Adrenal gland (tissue), 5 donors: ENCODE results near the gene CWC15.

ENCODE experiments used
- POLR2A ChIP-seq, 2 donors: fragments of 450-650 bp; IDR thresholded peaks; one replicate each; pipeline ENCODE4 v1.6.1; 2017; ENCODE audit warnings: antibody characterized with exemption in 2 of 2, mild to moderate bottlenecking in 2 of 2, moderate library complexity in 1 of 2
- TF ChIP-seq, protein P1 (sequence below), 6 experiments: fragments of 450-650 bp in 4 of 6; fragments of 200-600 bp in 2 of 6; sonication (generic) in 1 of 6; IDR thresholded peaks; 1 replicate in 5 of 6; 2 replicates in 1 of 6; pipeline versions ENCODE4 v1.5.1 to v1.8.0; 2016 to 2021; ENCODE audit warnings: antibody characterized with exemption in 6 of 6, mild to moderate bottlenecking in 2 of 6, moderate library complexity in 1 of 6
- donor health status: DM: no; HTN: no; CAD: no.

GRCh38 chr11:94941131-94941530, 32.2 kb downstream of the CWC15 start:
- TF ChIP-seq, protein P1, sequence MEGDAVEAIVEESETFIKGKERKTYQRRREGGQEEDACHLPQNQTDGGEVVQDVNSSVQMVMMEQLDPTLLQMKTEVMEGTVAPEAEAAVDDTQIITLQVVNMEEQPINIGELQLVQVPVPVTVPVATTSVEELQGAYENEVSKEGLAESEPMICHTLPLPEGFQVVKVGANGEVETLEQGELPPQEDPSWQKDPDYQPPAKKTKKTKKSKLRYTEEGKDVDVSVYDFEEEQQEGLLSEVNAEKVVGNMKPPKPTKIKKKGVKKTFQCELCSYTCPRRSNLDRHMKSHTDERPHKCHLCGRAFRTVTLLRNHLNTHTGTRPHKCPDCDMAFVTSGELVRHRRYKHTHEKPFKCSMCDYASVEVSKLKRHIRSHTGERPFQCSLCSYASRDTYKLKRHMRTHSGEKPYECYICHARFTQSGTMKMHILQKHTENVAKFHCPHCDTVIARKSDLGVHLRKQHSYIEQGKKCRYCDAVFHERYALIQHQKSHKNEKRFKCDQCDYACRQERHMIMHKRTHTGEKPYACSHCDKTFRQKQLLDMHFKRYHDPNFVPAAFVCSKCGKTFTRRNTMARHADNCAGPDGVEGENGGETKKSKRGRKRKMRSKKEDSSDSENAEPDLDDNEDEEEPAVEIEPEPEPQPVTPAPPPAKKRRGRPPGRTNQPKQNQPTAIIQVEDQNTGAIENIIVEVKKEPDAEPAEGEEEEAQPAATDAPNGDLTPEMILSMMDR (IDR thresholded peaks at IDR 0.05) = no peak
- TF ChIP-seq POLR2A (IDR thresholded peaks at IDR 0.05) = no peak
